Nephron progenitor cell (in vitro differentiated cells): ENCODE results near the gene GAP43.

Experiments
- DNase-seq: peaks from one replicate; pipeline ENCODE4 v3.0.0; 2021
- H3K27ac Mint-ChIP-seq: 2 replicates; pipeline ENCODE4 v1.8.0; 2021; ENCODE audit warnings: mild to moderate bottlenecking, moderate library complexity, mixed read lengths
- H3K27me3 Mint-ChIP-seq: 2 replicates; pipeline ENCODE4 v1.8.0; 2021; ENCODE audit warnings: mild to moderate bottlenecking, low read depth, mixed read lengths; ENCODE audit not compliant: poor library complexity
- H3K36me3 Mint-ChIP-seq: 2 replicates; pipeline ENCODE4 v1.8.0; 2021; ENCODE audit warnings: low read depth, mixed read lengths
- H3K4me1 Mint-ChIP-seq: 2 replicates; pipeline ENCODE4 v1.8.0; 2021; ENCODE audit warnings: mixed read lengths
- H3K4me3 Mint-ChIP-seq: 2 replicates; pipeline ENCODE4 v1.8.0; 2021; ENCODE audit warnings: mild to moderate bottlenecking, moderate library complexity, mixed read lengths
- H3K9me3 Mint-ChIP-seq: 2 replicates; pipeline ENCODE4 v1.8.0; 2021; ENCODE audit warnings: mild to moderate bottlenecking, moderate library complexity, mixed read lengths
- TF ChIP-seq, protein P1 (sequence below): fragments of 200-600 bp; sonication (generic); IDR thresholded peaks from 2 replicates; pipeline ENCODE4 v1.5.0; 2021; ENCODE audit warnings: antibody characterized with exemption

The GAP43 gene

DNA sequence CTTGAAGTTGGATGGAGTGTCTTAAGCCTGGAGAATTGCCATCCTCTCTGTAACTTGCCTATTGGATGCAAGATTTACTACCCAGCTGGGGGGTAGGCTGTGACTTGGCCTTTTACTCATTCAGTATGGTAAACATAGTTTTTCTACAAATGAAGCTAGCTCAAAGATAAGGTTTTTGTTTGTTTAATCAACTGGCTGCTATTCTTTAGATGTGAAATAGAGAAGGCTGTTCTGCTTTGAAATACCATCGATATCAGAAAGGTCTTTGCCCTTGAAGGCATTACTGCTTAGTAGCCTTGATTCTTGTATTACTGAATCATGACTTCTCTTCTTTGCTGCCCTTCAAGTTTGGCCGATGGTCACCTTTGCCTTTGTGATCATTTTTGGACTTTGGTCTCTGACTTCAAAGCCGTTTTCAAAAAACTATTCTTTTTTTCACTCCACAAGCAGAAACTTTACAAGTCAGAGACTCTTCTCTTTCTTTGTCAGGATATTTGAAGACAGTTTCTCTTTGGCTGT is 83.1 kb downstream of the GAP43 start:
- Mint-ChIP-seq H3K4me3 (no peak overlapping the region), H3K4me1 (no peaks in the 10 kb centered on the region), H3K9me3 (no peaks in the 10 kb centered on the region), H3K36me3 (no peaks in the 10 kb centered on the region), H3K27me3 (no peaks in the 10 kb centered on the region), H3K27ac (no peak overlapping the region)
- TF ChIP-seq, protein P1, sequence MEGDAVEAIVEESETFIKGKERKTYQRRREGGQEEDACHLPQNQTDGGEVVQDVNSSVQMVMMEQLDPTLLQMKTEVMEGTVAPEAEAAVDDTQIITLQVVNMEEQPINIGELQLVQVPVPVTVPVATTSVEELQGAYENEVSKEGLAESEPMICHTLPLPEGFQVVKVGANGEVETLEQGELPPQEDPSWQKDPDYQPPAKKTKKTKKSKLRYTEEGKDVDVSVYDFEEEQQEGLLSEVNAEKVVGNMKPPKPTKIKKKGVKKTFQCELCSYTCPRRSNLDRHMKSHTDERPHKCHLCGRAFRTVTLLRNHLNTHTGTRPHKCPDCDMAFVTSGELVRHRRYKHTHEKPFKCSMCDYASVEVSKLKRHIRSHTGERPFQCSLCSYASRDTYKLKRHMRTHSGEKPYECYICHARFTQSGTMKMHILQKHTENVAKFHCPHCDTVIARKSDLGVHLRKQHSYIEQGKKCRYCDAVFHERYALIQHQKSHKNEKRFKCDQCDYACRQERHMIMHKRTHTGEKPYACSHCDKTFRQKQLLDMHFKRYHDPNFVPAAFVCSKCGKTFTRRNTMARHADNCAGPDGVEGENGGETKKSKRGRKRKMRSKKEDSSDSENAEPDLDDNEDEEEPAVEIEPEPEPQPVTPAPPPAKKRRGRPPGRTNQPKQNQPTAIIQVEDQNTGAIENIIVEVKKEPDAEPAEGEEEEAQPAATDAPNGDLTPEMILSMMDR = no peak
- no peak for DNase-seq

DNA sequence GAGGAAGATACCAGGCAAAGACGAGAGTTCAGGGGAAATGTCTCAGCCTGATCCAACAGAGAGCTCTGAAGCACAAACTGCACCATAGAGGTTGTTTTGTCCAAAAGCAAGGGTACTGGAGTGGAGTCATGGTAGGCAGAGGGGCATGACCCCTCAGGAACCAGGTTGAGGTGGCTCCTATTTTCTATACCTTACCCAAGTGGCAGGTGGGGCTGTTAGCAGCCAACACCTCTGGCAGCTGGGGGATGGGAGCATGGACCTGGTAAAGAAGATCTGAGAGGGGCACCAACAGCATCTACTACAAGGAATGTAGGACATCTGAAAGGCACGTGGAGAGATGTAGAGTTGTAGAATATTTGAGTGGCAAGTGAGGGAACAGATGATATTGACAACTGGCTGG is 85.2 kb downstream of the GAP43 start:
- no peaks in the 10 kb centered on the region for H3K9me3 Mint-ChIP-seq
- TF ChIP-seq, protein P1 = no peak
- no peak overlapping the region for H3K27ac Mint-ChIP-seq
- no peaks in the 10 kb centered on the region for H3K27me3 Mint-ChIP-seq
- H3K4me1 Mint-ChIP-seq = no peaks in the 10 kb centered on the region
- H3K36me3 Mint-ChIP-seq = no peaks in the 10 kb centered on the region
- H3K4me3 Mint-ChIP-seq = no peak overlapping the region
- no peak for DNase-seq

DNA sequence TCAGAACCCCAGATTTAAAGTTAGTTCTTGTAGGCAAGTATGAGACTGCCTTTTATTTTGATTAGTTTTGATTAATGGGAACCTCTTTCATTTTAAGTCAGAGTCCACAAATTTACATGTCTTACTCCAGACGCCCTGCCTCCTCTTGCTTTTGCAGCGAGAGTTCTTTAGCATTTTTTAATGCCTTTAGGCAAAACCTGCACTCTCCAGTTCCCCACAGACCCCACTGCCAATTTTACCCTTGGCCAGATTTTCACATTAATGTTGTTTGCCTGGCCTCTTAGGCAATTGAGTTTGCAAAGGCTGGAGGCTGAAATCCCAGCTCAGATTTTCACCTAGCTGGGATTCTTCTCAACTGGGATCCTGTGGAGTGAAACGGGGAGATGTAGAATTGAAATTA is 85.8 kb downstream of the GAP43 start:
- Mint-ChIP-seq H3K9me3 (no peaks in the 10 kb centered on the region), H3K36me3 (no peaks in the 10 kb centered on the region), H3K27ac (no peak overlapping the region), H3K27me3 (no peaks in the 10 kb centered on the region), H3K4me1 (no peaks in the 10 kb centered on the region), H3K4me3 (no peak overlapping the region)
- TF ChIP-seq, protein P1 = no peak
- DNase-seq = no peak

DNA sequence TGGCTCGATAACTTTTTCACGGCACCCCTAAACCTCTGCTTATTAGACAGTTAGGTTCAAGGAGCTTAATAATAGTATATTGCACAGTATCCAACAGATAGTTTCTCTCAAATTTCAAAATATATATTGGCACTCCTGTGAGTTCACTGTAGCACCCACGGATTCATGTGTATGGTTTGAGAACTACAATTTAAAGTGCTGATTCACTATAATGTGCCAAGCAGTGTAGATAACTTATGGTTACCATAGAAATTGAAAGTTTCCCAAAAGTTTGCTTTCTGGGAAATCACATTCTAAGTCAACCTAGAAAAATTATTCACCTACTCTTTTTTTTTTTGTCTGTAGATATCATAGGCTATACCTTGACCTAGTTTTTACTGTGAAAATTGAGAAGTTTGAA is 86.6 kb downstream of the GAP43 start:
- Mint-ChIP-seq H3K36me3 (no peaks in the 10 kb centered on the region), H3K4me3 (no peak overlapping the region), H3K4me1 (no peaks in the 10 kb centered on the region), H3K9me3 (no peaks in the 10 kb centered on the region), H3K27ac (no peak overlapping the region), H3K27me3 (no peaks in the 10 kb centered on the region)
- TF ChIP-seq, protein P1 = no peak
- no peak for DNase-seq

DNA sequence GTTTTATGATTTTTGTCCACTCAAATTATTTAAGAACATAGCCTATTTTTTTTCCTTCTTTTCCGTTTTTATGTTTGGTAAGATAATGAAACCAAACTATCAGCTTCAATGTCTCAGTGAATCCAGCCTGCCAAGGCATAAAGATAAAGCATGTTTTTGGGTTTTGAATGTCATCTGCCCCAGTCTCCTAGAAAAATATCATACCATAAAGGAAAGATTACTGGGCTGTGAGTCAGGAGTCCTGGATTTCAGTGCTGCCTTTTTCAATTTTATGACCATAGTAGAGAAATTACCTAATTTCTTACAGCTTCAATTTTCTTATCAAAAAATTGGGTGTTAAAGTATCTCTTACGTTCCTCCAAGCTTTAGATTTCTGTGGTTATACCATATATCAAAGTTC is 87.5 kb downstream of the GAP43 start:
- no peak overlapping the region for H3K4me3 Mint-ChIP-seq

DNA sequence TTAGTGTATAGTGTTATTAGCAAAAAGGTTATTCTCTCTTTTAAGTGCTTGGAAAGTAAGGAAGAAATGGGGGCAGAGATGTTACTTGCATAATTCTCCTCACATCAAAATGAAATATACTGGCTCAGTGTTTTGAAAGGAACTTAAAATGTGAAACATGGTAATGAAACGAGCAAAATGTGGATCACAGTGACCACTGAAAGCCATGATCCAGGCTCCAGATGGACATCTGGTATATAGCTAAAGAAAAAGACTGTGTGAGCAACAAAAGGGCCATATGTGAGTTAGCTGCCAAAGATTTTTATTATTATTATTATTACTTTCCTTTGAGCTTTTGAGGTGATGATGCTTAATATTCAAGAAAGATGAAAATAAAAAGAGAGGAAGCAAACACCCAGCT is 89.6 kb downstream of the GAP43 start:
- Mint-ChIP-seq H3K36me3 (no peaks in the 10 kb centered on the region), H3K4me1 (no peaks in the 10 kb centered on the region), H3K9me3 (no peaks in the 10 kb centered on the region), H3K4me3 (no peak overlapping the region), H3K27me3 (no peaks in the 10 kb centered on the region), H3K27ac (no peak overlapping the region)
- TF ChIP-seq, protein P1 = no peak
- DNase-seq = no peak

More for the DNA sequence above, 87.5 kb downstream of the GAP43 start:
- H3K4me1 Mint-ChIP-seq = no peaks in the 10 kb centered on the region
- no peaks in the 10 kb centered on the region for H3K27me3 Mint-ChIP-seq
- TF ChIP-seq, protein P1 = no peak
- no peak for DNase-seq
- H3K9me3 Mint-ChIP-seq = no peaks in the 10 kb centered on the region
- no peak overlapping the region for H3K27ac Mint-ChIP-seq
- H3K36me3 Mint-ChIP-seq = no peaks in the 10 kb centered on the region
